HG02973 (cell line): ENCODE results near the gene HSPB7.
"Not testable (repeated sequence)": the region's sequence is repeated elsewhere in the genome, so short reads cannot be mapped to it uniquely, and the experiment has no call there.

Experiments
- ATAC-seq: cut with Tn5 transposase; IDR thresholded peaks from one replicate; pipeline ENCODE4 v1.9.1; 2021; ENCODE audit warnings: moderate library complexity; ENCODE audit not compliant: unreplicated experiment

The HSPB7 gene

GRCh38 chr1:16009030-16009460, 8.8 kb downstream of the HSPB7 start:
- ATAC-seq = no peak

DNA sequence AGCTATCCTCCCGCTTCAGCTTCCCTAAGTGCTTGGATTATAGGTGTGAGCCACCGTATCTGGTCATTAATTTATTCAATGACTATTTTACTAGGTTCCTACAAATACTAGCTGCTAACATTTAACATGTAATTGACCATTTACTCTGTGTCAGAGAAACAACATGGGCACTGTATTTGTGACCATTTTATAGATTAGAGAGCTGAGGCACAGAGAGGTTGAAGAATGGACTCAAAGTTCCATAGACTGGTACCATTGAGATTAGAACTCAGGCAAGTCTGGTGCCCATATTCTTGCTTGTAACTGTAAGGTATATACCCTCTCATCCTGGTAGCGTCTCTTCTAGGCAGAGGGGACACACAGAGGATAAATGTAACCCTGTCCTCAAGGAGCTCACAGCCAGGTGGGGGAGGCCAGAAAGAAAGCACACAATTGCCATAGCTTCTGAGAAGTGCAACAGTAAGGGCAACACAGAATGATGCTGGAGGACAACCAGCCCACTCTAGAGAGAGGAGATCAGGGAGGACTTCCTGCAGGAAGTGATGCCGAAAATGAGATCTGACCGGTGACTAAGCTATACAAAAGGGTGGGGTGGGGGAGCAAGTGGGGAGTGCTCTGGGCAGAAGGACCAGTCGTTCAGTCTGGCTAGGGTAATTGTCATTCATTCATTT, 10.0 kb downstream of the HSPB7 start:
- no peak for ATAC-seq

DNA sequence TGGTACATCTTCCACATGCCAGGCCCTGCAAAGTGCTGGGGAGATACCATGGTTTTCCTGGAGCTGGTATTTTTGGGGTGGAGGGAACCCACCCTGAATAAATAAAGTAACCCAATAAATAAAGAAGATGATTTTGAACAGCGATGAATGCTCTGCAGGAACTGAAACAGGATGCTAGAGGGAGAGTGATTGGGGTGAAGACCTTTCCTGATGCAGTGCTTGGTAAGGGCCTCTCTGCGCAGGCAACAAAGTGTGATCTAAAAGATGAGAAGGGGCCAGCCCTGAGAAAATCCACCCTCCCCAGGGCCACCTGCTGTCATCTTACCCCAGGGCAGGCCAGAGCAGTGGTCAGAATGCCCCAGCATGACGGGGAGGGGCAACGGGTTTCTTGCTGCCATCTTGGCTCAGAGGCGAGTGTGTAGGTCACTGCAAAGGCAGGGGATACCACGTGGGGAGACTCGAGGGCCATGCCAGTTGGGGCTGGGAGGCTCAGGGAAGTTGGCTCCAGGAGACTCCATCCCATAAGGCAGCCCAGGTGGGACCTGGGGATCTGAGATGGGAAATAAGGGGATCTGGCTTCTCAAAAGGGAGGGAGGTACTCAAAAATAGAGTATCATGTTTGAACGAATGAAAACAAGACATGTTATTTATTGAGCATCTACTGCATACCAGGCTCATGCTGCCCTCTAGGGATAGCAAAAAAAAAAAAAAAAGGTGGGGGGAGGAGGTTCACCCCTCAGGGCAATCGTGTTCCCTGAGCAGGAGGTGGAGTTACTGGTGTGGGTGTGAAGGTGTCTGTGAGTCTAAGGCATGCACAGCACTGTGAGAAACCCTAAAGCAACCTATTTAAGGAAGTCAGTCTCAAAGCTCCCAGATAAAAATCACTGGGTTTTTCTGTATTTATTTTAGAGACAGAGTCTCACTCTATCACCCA, 11.0 kb downstream of the HSPB7 start:
- ATAC-seq = no peak

- ATAC-seq = no peak
Measured at GRCh38 chr1:16006010-16006409, 11.8 kb downstream of the HSPB7 start.

DNA sequence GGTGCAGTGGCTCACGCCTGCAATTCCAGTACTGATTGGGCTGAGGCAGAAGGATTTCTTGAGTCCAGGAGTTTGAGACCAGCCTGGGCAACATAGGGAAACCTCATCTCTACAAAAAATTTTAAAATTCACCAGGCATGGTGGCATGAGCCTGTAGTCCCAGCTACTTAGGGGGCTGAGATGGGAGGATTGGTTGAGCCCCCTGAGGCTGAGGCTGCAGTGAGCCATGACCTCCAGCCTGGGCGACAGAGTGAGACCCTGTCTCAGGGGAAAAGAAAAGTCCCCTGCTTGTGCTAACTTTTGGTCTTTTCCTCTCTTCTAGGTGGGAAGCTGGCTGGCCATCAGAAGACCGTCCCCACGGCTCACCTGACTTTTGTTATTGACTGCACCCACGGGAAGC, 12.2 kb downstream of the HSPB7 start:
- no peak for ATAC-seq

DNA sequence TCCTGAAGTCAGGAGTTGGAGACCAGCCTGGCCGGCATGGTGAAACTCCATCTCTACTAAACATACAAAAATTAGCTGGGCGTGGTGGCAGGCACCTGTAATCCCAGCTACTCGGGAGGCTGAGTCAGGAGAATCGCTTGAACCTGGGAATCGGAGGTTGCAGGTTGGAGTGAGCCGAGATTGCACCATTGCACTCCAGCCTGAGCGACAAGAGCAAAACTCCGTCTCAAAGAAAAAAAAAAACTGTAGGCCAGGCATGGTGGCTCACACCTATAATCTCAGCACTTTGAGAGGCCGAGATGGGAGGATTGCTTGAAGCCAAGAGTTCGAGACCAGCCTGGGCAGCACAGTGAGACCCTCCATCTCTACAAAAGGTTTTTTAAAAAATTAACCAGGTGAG, 16.6 kb downstream of the HSPB7 start:
- not testable (repeated sequence) for ATAC-seq

DNA sequence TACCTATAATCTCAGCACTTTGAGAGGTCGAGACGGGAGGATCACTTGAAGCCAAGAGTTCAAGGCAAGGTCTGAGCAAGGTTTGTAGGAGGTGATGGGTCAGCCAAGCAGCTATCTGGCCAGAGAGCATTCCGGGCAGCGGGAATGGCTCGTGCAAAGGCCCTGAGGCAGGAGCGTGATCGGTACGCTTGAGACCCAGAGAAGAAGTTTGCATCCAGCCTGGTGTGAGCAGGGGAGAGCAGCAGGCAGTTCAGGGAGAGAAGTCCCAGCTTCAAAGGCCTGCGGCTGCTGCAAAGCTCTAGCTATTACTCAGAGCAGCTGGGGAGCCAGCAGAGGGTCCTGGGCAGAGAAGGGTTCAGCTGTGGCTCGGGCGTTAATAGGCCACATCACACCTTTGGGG, 18.9 kb downstream of the HSPB7 start:
- ATAC-seq = no peak

GRCh38 chr1:15997637-15998280, 20.1 kb downstream of the HSPB7 start:
- ATAC-seq = no peak

DNA sequence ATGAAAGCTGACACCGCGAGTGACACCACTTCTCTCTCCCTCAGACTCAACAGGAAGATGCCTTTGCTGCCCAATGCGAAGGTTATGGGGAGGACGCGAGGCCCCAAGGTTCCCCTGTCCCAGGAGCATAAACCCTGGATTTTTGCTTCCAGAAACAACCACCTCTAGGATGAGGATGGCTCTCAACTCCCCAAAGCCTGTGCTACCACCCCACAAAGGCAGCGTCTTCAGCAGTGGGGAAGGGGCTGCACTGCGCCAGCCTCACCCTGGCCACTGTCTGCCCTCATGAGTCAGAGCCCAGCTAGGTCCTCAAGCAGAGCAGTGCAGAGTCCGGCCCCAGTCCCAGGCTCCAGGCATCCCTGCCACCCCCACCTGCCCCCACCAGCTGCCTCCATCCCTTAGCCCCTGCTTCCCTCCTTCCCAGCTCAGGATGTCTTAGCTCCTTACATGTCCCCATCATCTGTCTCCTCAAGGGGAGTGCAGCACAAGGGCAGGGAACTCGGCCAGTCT, 20.7 kb downstream of the HSPB7 start:
- ATAC-seq = no peak

DNA sequence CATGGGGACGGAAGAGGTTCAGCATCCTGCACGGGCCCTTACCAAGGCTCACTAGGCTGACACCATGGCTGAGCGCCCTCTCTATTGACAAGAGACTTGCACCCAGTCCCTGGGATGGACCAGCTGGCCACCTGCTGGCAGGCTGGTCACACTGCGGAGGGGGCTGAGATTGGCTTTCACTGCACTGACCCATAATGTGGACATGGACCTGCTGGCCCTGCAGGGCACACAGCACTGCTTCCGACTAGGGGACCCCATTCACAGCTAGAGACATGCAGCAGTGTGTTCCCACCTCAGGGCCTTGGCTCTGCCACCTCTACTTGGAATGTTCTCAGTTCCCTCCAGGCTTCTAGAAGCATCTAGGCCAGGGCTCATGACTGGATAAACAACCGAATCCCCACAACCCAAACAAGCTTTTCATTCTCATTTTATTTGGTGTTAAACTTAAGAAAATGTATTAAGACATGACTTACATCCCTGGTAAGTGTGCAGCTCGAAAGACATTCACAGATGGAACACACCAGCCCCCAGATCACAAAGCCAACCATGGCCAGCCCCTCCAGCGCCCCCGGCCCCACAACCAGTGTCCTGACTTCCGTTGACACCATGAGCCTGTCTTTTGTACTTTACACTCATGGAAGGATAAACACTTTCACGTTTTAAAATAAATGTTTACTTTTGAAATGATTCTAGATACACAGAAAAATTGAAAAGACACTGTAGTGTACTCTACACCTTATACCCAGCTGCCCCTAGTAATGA, 23.1 kb downstream of the HSPB7 start:
- no peak for ATAC-seq

GRCh38 chr1:15994081-15994480, 23.8 kb downstream of the HSPB7 start:
- ATAC-seq = no peak

DNA sequence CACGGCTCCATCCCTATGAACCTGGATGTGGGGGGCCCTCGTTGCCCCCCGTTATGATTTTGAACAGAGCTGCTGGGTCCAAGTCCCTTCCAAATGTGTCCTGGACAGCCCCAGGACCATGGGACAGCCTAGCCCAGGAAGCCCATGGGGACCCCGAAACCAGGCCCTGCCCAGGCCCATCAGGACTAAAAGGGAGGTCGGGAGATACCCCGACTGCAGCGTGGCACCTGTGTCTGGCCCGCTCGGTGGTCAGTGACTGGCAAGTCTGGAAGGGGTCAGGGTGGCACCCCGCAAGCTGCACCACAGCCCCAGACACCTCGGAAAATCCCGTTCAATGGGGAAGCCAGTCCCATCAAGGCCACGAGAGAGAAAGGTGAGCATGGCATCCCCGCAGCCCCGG, 24.2 kb downstream of the HSPB7 start:
- no peak for ATAC-seq

- ATAC-seq = no peak
Measured at GRCh38 chr1:15992582-15993500, 25.0 kb downstream of the HSPB7 start.

GRCh38 chr1:15992187-15992553, 25.7 kb downstream of the HSPB7 start:
- ATAC-seq = no peak

- no peak for ATAC-seq
Measured at GRCh38 chr1:15991427-15992186, 26.2 kb downstream of the HSPB7 start.

- no peak for ATAC-seq
Measured at GRCh38 chr1:15989776-15990175, 28.1 kb downstream of the HSPB7 start.

DNA sequence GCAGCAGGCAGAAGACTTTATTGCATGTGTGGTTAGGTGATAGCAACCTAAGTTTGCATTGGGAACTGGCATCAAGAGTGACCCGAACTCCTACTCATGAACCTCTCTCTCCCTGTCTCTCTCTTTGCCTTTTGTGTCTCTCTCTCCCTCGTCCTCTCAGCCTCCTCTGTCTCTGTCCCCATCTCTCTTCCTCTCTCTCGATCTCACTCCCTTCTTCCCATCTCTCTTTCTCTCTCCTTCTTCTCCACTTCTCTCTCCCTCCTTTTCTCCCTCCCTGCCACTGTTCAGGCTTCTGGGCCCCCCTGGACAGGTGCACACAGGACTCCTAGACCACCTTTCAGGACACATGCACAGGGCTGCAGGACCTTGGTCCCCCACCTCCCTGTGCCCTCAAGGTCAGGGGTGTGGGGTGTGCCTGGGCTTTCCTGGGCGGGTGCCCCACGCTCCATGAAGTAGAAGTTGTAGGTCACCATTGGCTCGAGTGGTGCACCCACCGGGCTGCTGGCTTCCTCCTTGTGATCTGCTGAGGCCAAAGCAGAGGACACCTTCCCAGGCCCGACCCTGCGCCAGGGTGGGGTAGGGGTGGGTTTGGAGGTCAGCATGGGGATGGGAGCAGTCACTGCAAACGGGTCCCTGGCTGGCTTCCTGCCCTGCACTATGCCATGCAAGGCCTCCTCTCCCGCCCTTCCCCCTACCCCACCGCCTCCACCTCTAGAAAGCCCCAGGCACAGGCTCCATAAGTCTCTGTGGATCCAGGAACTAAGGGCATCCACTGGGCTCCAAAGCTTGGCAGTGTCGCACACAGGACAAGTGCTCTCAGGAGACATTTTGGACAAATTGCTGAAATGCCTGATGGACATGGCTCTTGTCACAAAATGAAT, 28.7 kb downstream of the HSPB7 start:
- ATAC-seq = no peak
